Ovary (tissue), 9 donors: Measurements from ENCODE around the gene FOXO6. TPM values are rescaled to one million over a fixed set of nuclear protein-coding genes. Genes with fewer than 3 reads are reported as not detected.
A peak's percentile ranks its signal among the peaks of the same experiment; 100 is the strongest.

Experiments
- DNase-seq, 5 donors: peaks; one replicate each; pipeline ENCODE4 v3.0.0-alpha.2; 2019 to 2020
- H3K27ac ChIP-seq, 2 donors: fragments of 200-600 bp; one replicate each; pipeline versions ENCODE4 v1.5.1 to v1.8.0; 2019 to 2022
- H3K27me3 ChIP-seq: fragments of 200-600 bp; one replicate; pipeline ENCODE4 v1.8.0; 2022
- H3K36me3 ChIP-seq: fragments of 200-600 bp; sonication (generic); one replicate; pipeline ENCODE4 v1.5.1; 2019
- H3K4me1 ChIP-seq: one replicate; pipeline ENCODE4 v1.8.1; 2013; ENCODE audit warnings: mild to moderate bottlenecking, moderate library complexity; ENCODE audit not compliant: insufficient read depth
- H3K4me3 ChIP-seq: fragments of 200-600 bp; sonication (generic); one replicate; pipeline ENCODE4 v1.5.1; 2017
- H3K9me3 ChIP-seq, 2 donors: fragments of 200-600 bp in 1 of 2; sonication (generic) in 1 of 2; one replicate each; pipeline versions ENCODE4 v1.5.1 to v1.8.1; 2013 to 2019; ENCODE audit warnings: mild to moderate bottlenecking in 1 of 2, moderate library complexity in 1 of 2
- CTCF ChIP-seq, 3 donors: fragments of 450-650 bp in 2 of 3; fragments of 200-600 bp in 1 of 3; IDR thresholded peaks; one replicate each; pipeline versions ENCODE4 v1.5.1 to v1.8.0; 2016 to 2022; ENCODE audit warnings: antibody characterized with exemption in 3 of 3, mild to moderate bottlenecking in 1 of 3
- EP300 ChIP-seq: sonication (generic); formaldehyde crosslinking; IDR thresholded peaks from one replicate; pipeline ENCODE4 v1.6.1; 2017; ENCODE audit warnings: antibody characterized with exemption
- POLR2A ChIP-seq: fragments of 450-650 bp; IDR thresholded peaks from one replicate; pipeline ENCODE4 v1.6.1; 2017; ENCODE audit warnings: antibody characterized with exemption, mild to moderate bottlenecking, moderate library complexity
- WGBS, 3 donors: extraction: QIAGEN DNeasy Blood & Tissue Kit in 1 of 3; methylation state at CpG; one replicate each; pipeline versions ENCODE4 v1.1.5 to v1.1.7; 2013 to 2017; 5-methylcytosine and 5-hydroxymethylcytosine counted together
- intact Hi-C, 4 donors: fragments of 100-400 bp; cut with DNase I; formaldehyde crosslinking; loops; one replicate each; pipeline versions ENCODE4 v1.11.0 to v1.15.1; 2022 to 2023
- polyA plus RNA-seq, 2 donors: library from polyadenylated mRNA; stranded (reverse); fragments of 200-250 nt in 1 of 2; fragments of 350-450 nt in 1 of 2; fragmentation: Illumina TruSeq in 1 of 2; extraction: RNeasy Lipid Tissue Mini Kit (QIAGEN cat#74804) in 1 of 2; gene quantifications; one replicate each; pipeline ENCODE4 v1.2.3, GENCODE V29; 2013 to 2014
- total RNA-seq, 7 donors: library from RNA; depleted of rRNA in 2 of 7; stranded (reverse); fragments of >200 nt in 2 of 7; fragmentation: NEBNext Ultra II Directional in 3 of 7; extraction: Animal tissue kit (Norgen Biotek cat#: 25700) in 3 of 7; gene quantifications; one replicate each; pipeline versions ENCODE4 v1.1.0 to v1.2.4, GENCODE V29; 2016 to 2023
- donor health status: DM: no; HTN: no; CAD: no; lungs with moderate emphysema.
- donor health status: DM: no; HTN: no; CAD: no.
- donor health status: Bipolar disorder and iron deficiency.
- donor health status: DM: yes; HTN: yes; CAD: no.
- donor health status: DM: no; HTN: no; CAD: no.
- donor health status: DM: yes; HTN: yes; CAD: no.

FOXO6 gene
- total and polyA plus RNA-seq, 9 donors = 0.90 to 18.9 (median 6.1) TPM

GRCh38 chr1:41416081-41416480 is 54.8 kb downstream of the FOXO6 start:
- Histone ChIP-seq H3K36me3 (no peaks in the 10 kb centered on the region), H3K9me3 (no peaks in the 10 kb centered on the region), H3K4me3 (no peak overlapping the region), H3K4me1 (no peaks in the 10 kb centered on the region), H3K27ac (no peak overlapping the region), H3K27me3 (no peaks in the 10 kb centered on the region)
- 93 to 98% (median 97%) methylated on average over 5 of the region's 5 CpGs for WGBS, 3 donors
- no peak for DNase-seq
- intact Hi-C loops = loop anchor here (2.0 to 5.0 kb wide), 3 partner anchors 134 to 149 kb away; no protein-coding TSS in a partner anchor
- TF ChIP-seq CTCF (IDR thresholded peaks at IDR 0.05) = no peak
- no peak for TF ChIP-seq POLR2A
- no peak for TF ChIP-seq EP300

GRCh38 chr1:41416552-41417334 is 55.5 kb downstream of the FOXO6 start:
- 39 to 45% (median 43%) methylated on average over 18 of the region's 18 CpGs for WGBS, 3 donors
- Histone ChIP-seq H3K4me1 (no peaks in the 10 kb centered on the region), H3K27ac (no peak overlapping the region), H3K27me3 (no peaks in the 10 kb centered on the region), H3K36me3 (no peaks in the 10 kb centered on the region), H3K4me3 (no peak overlapping the region), H3K9me3 (no peaks in the 10 kb centered on the region)
- no peak for TF ChIP-seq EP300
- no peak for TF ChIP-seq POLR2A
- peak; percentile 89 to 92 (median 91) for TF ChIP-seq CTCF (IDR thresholded peaks at IDR 0.05)
- DNase-seq = peak; percentile 61 to 76 (median 75)
- intact Hi-C loops = loop anchor here (2.0 to 5.0 kb wide), 3 partner anchors 134 to 149 kb away; no protein-coding TSS in a partner anchor

- Histone ChIP-seq H3K9me3 (no peaks in the 10 kb centered on the region), H3K27ac (no peak overlapping the region)
- WGBS, 3 donors = 39 to 65% (median 59%) methylated on average over 1 of the region's 1 CpG
Measured at GRCh38 chr1:41417335-41417682, 56.1 kb downstream of the FOXO6 start.

GRCh38 chr1:41417746-41418145 is 56.5 kb downstream of the FOXO6 start:
- intact Hi-C loops = loop anchor here (2.0 to 5.0 kb wide), 3 partner anchors 135 to 150 kb away; no protein-coding TSS in a partner anchor

More at GRCh38 chr1:41417335-41417682, 56.1 kb downstream of the FOXO6 start:
- Histone ChIP-seq H3K4me1 (no peaks in the 10 kb centered on the region), H3K4me3 (no peak overlapping the region), H3K36me3 (no peaks in the 10 kb centered on the region), H3K27me3 (no peaks in the 10 kb centered on the region)
- TF ChIP-seq CTCF (IDR thresholded peaks at IDR 0.05) (no peak), EP300 (no peak), POLR2A (no peak)
- DNase-seq = no peak
- intact Hi-C loops = loop anchor here (2.0 to 5.0 kb wide), 3 partner anchors 135 to 150 kb away; no protein-coding TSS in a partner anchor

More at GRCh38 chr1:41417746-41418145, 56.5 kb downstream of the FOXO6 start:
- H3K4me1 ChIP-seq = no peaks in the 10 kb centered on the region
- no peak overlapping the region for H3K4me3 ChIP-seq
- DNase-seq = no peak
- H3K27me3 ChIP-seq = no peaks in the 10 kb centered on the region
- H3K36me3 ChIP-seq = no peaks in the 10 kb centered on the region
- H3K9me3 ChIP-seq = no peaks in the 10 kb centered on the region
- 72 to 77% (median 73%) methylated on average over 6 of the region's 6 CpGs for WGBS, 3 donors
- TF ChIP-seq CTCF (IDR thresholded peaks at IDR 0.05) = no peak
- no peak for TF ChIP-seq POLR2A
- TF ChIP-seq EP300 = no peak
- H3K27ac ChIP-seq = no peak overlapping the region
